Activated T-helper 1 cell treated with Interleukin-2 at 50 U/mL for 16 hours (primary cell): ENCODE results near the gene RAP1A.

Source experiments
- DNase-seq: peaks from one replicate; pipeline ENCODE4 v3.0.0-alpha.2; 2020; ENCODE audit warnings: low read depth

RAP1A gene

DNA sequence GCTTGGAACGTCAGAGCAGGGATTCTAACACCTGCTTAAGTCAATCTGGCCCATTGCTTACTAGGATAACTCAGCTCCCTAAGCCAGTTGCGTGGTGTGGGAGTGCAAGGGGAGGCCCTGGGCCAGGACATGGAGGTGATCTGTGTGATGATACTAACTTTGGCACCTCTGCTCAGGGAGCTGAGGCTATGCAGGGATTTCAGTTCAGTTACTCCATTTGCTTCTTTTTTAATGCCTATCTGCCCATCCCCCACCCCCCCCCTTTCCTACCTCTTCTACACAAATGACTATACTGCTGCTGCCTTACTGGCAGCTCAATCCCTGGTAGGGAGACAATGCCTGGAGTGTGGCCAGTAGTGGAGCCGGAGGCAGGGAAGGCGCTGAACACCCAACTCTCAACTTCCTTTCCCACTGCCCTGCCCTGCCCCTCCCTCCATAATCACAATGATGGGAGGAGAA, 100.1 kb downstream of the RAP1A start:
- DNase-seq, result no peak

DNA sequence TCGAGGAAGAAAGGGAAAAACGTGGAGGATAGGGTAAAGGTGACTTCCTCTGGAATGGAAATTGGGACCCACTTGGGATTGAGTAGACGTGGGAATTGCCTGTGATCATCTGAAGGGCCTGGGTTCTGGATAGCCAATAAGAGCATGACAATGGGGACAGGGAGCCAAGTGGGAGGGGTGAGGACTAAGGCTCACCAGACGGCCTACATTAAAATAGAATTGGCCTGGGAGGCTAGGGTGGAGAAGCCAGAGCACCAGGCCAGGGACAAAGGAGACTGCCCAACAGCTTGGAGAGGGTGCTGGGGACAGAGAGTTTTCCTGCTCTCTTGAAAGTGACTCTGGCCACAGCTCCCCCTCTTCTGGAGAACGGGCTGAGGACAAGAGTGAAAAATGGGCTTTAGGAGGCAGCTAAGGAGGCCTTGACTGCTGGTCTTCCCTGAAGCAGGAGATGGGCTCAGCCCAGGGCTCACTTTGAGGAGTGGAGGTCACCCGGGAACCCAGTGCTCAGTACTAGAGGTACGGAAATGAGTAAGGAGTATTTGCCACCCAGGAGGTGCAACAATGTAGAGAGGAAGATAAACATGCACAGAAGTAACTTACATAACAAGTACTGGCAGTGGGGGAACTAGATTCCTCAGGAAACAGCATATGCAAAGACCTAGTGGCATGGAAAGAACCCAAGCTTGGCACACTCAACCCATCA, 100.8 kb downstream of the RAP1A start:
- no peak for DNase-seq

DNA sequence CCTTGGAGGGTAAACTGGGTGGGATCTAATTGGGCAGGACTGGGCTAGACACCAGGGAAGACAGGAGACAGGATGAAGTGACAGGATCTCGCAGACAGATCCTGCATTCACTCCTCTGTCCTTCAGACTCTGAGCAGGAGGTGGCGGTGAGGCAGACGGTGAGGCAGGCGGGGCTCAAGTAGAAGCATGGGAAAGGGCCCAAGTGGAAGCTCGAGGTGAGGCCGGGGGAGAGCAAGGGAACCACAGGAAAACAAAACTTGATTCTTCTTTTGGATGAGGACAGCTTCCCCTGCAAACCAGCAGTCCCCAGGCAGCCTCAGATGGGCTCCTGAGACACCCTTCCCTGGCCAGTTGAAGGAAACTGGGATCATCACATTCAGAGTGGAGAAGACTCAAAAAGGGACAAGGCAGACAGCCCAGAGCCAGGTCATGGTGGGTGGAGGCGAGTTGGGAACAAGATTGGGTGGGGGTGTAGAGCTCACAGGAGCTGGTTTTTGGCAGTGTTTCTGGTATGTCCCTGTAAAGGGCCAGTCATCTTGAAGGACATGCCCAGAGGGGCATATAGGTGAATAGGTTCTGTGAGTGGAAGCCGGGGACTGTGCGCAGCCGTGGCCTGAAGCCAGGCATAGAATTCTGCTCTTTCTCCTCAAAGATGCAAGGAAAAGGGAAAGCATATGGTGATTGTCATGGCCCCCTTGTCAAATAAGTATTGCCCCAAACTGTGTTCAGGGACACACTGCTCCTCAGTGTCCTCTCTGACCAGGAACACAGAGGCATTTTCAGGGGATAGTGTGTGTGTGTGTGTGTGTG, 101.6 kb downstream of the RAP1A start:
- no peak for DNase-seq

DNA sequence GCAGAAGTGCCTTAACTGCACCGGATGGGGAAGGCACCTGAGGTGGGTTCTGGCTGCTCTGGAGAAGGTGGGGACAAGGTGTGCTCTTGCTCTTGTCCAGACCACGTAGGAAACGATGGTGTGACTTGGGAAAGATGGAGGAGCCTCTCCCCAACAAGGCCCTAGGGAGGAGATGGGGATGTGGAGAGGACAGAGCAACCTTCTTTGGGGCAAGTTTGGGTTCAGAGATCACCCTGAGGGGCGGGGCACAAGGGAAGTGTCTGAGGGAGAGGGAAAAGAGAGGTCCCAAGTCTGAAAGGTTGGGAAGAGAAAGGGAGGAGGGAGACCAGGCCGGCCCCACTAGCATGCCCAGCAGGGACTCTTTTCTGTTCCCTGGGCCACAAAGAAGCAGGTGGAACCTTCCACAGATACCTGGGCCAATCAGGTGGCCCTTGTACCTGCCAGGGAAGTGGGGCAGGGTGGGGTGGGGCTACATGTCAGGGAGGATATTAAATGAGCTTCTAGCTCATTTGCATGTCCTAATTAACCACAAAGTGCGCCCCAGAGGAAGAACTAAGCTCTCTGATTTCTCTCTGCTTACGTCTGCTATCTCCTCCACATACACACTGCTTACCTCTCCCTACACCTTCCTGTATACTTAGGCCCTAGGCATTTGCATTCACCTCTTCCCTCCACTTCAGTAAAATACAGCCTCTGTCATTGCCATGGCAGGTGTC, 103.7 kb downstream of the RAP1A start:
- no peak for DNase-seq

DNA sequence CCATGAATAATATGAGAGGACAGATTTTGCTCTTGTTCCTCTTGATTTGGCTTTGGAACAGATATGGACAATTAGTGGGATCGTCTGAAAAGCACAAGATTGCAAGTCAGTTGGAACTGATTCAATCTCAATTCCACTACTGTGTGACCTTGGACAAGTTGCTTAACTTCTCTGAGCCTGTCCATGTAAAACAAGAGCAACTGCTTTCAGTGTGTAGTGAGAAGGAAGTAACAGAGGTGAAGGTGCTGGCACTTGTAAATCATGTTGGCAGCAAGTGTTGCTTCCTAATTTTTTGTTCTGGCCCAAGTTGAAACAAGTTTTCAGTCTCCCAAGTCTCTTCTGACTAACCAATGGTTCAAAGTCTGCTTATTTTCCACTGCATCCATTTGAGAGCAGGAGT, 104.3 kb downstream of the RAP1A start:
- DNase-seq, result no peak

GRCh38 chr1:111725192-111725591, 105.6 kb downstream of the RAP1A start:
- DNase-seq, result no peak

DNA sequence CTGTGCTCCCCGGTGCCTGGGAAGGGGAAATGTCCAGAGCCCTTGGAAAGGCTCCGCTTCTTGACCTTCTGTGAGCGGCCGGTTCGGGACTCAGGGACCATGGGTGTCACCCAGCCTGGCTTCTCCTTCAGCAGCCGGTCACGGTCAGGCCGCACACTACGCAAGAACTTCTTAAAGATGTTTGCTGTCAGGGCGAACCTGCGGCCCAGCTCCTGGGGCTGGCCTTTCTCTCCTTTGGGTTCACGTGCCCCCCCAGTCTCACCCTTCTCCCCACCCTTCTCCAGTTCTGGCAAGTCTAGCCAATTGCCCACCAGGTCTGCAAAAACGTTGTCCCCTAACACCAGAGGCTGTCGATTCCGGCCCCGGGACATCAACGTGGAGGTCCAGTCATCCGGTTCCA, 107.5 kb downstream of the RAP1A start:
- no peak for DNase-seq

DNA sequence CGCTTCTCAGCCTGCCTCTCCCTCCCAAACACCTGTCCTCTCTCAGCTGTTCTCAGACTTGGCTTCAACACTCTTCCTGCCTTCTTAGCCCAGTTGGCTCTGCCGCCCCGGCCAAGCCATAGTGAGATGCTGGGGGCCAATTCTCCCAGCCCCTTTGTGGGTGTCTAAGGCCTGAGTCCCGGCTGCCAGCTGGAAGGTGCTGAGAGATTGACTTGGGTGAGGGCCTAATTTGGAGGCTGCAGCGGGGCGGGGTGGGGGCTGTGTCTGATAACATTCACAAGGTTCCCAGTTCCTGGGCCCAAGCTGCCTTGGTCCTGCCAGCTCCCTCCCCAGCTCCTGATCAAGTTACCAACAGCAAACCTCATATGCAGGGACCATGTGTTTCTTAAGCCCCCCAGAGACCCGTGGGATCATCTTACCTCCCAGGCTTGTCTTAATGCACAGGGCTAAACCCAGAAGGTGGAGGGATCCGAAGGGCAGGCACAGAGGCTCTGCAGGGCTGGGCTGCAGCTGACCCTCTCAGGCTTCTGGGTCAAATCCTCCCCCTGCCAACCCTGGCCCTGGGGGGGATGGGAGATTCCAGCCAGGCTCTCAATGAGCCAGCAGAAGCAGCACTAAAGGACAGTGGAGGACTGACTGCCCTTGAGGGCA, 109.8 kb downstream of the RAP1A start:
- DNase-seq, result no peak

DNA sequence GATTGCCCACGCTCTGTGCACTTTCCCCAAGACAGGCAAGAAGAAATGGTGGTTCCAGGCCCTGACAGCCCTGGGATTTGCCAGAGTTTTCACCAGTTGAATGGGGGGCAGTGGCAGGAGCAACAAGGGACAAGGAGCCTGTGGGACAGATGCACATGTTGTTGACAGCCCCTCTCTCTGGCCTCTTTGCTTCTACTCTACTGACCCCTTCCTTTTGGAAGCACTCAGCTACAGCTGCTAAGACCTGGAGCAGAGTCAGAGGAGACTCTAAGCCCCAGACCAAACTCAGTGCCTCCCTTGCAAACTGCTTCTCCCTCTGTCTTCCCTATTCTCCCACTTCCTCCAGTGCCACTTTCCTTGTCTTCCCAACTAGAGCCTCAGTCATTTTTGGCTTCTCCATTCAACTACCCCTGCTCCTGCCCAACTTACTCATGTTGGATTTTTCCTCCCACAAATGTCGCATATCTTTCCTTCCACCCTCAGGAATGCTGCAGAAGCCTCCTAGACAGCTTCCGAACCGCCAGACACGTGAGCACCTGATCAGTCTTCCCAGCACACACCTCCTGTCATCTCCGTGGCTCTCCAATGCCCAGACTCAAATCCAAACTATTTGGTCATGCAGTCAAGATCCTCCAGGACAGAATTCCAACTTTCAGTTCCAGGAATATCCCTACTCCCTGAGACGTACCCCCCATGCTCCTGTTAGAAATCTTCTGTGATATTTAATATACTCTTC, 110.5 kb downstream of the RAP1A start:
- no peak for DNase-seq

GRCh38 chr1:111730706-111731105, 111.1 kb downstream of the RAP1A start:
- no peak for DNase-seq

DNA sequence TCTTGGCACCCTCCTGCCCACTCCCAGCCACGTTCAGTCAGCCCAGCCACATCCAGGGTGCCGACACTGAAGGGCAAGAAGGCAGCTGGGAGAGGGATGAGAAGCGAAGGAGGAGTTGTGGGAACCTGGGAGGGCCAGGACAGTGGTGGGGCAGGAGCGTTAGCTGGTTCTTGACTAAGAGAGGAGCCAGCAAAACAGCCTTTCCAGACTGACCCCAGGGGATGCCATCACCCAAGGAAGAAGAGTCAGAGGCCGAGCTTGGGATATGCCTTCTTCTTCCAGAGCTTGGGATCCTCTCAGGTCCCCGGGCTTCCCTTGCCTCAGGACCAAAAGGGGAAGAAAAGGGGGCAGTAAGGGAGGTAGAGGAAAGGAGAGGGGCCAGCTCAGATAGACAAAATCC, 112.4 kb downstream of the RAP1A start:
- no peak for DNase-seq

DNA sequence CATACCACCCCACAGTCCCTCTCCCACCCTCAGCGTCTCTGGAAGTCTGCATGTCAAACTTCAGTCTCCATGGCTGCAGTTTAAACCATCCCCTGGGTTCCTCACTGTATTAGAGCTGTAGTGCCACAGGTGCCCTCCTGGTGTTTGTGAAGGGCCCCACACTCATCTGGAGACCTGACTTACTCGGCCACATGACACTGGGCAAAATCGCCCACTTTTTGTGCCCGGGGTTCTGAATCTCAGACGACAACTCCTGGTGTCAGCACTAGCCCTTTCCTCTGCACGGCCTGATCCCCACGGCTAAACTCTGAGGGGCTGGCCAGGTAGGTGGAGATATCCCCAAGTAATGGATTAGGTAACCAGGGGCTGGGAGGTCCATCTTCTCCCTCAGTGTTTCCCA, 113.1 kb downstream of the RAP1A start:
- DNase-seq, result no peak

DNA sequence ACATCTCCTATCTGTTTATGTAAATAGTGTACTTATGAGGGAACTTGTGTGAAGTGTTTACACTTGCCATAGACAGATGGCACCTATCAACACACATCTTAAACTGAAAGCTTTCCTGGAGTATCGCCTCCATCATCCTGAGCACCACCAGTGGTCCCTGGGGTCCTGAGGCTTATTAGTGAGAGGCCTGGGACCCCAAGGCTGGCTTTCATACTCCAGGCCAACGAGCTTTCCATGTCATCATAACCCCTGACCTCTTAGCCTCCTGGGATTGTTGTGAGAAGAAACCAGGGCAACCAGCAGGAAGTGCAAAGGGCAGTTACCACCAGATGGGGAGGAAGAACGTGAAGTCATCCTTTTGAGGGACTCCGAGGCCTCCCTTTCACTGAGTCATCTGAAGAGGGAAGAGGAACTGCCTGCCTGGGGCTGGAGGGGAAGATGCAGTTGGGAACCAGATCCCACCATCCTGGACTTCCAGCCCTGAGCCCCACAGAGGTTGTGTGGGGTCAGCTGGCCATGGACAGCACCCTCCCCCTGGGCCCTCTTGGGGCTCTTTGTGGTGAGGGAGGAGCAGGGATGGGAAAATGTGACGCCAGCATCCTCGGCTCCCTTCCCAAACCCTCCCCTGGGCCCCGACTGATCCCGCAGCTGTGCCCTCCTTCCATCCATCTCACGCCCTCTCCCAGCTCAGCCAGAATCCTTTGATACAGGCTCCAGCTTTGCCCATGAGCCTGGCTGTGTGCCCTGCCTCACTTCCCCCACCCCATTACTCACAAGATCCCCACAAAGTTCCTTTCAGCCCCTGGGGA, 113.8 kb downstream of the RAP1A start:
- no peak for DNase-seq

DNA sequence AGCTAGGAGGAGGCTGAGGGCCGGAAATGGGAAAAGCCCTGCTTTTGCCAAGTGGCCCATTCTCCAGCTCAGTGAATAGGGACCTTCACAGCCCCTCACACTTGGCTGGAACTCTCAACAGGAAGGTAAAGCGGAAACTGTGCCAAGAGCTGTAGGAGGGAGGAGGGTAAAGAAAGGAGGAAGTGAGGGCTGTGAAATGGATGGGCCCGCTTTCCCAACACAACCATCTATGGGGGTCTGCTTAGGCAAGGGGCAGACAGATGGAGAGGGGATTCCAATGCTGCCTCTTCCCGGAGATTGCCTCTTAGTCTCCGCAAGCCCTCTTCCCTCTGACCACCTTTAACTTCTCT, 114.4 kb downstream of the RAP1A start:
- DNase-seq, result no peak

- DNase-seq, result no peak
Observed at GRCh38 chr1:111734426-111734825, 114.8 kb downstream of the RAP1A start.

DNA sequence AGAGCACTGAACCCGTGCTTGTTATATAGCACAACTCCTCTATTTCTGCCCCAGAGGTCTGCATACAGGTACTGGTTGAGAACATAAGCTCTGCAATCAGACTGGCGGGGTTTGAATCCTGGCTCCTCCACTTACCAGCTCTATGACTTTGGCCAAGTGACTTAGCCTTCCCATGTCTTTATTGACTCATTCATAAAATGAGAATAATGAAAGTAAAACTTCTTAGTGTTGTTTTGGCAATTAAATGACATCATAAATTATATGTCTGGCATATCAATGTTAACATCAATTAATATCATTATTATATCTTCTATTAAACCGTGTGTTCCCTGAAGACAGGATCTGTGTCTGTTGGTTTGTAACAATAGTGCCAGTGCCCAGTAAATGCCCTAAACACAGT, 115.3 kb downstream of the RAP1A start:
- no peak for DNase-seq

GRCh38 chr1:111735321-111735720, 115.7 kb downstream of the RAP1A start:
- DNase-seq, result no peak

GRCh38 chr1:111735858-111736544, 116.4 kb downstream of the RAP1A start:
- no peak for DNase-seq

- no peak for DNase-seq
Observed at GRCh38 chr1:111736548-111737215, 117.1 kb downstream of the RAP1A start.
